Measurements from ENCODE around the gene ZNHIT1.
A peak's percentile ranks its signal among the peaks of the same experiment; 100 is the strongest.

Gene ZNHIT1

GRCh38 chr7:101236292-101236835, 18.4 kb downstream of the ZNHIT1 start:
- 93 to 96% methylated on average over 10 to 19 of the region's 21 CpGs for WGBS, 2 experiments (ENCODE audit: insufficient coverage in 2 of 2)
- H3K4me1 ChIP-seq (ENCODE audit: control insufficient read depth, insufficient read depth, low read length, poor library complexity, severe bottlenecking) = peaks cover 34% of the 10 kb centered on the region
- no peak overlapping the region for H3K4me3 ChIP-seq (ENCODE audit: extremely low read depth, insufficient read depth, low read length, poor library complexity, severe bottlenecking)

GRCh38 chr7:101237206-101238067, 19.5 kb downstream of the ZNHIT1 start, which contains the start of gene CLDN15:
Gene CLDN15 (minus strand): TSS chr7:101237802. CDS start chr7:101237581, 221 bp downstream.
- 90 to 94% methylated on average over 19 of the region's 31 CpGs for WGBS, 2 experiments (ENCODE audit: insufficient coverage in 2 of 2)
- Histone ChIP-seq H3K4me3 (ENCODE audit: extremely low read depth, insufficient read depth, low read length, poor library complexity, severe bottlenecking) (no peak within 1 kb of the TSS), H3K27ac (ENCODE audit: low read depth, low read length, severe bottlenecking) (peak within 1 kb of the TSS; percentile 30), H3K9me3 (ENCODE audit: control insufficient read depth, low read length) (no peaks in the 10 kb centered on the region), H3K36me3 (ENCODE audit: control insufficient read depth, insufficient read depth, low read length) (peaks cover 35% of the 10 kb centered on the region), H3K4me1 (ENCODE audit: control insufficient read depth, insufficient read depth, low read length, poor library complexity, severe bottlenecking) (peaks cover 25% of the 10 kb centered on the region)

More at GRCh38 chr7:101236292-101236835, 18.4 kb downstream of the ZNHIT1 start:
- Histone ChIP-seq H3K9me3 (ENCODE audit: control insufficient read depth, low read length) (no peaks in the 10 kb centered on the region), H3K27ac (ENCODE audit: low read depth, low read length, severe bottlenecking) (no peak overlapping the region), H3K36me3 (ENCODE audit: control insufficient read depth, insufficient read depth, low read length) (peaks cover 30% of the 10 kb centered on the region)

GRCh38 chr7:101238226-101239182, 20.5 kb downstream of the ZNHIT1 start:
- H3K9me3 ChIP-seq (ENCODE audit: control insufficient read depth, low read length) = no peaks in the 10 kb centered on the region

GRCh38 chr7:101239191-101239950, 21.4 kb downstream of the ZNHIT1 start:
- Histone ChIP-seq H3K27ac (ENCODE audit: low read depth, low read length, severe bottlenecking) (peak overlapping the region; percentile 66), H3K36me3 (ENCODE audit: control insufficient read depth, insufficient read depth, low read length) (peaks cover 44% of the 10 kb centered on the region), H3K4me1 (ENCODE audit: control insufficient read depth, insufficient read depth, low read length, poor library complexity, severe bottlenecking) (peaks cover 32% of the 10 kb centered on the region), H3K9me3 (ENCODE audit: control insufficient read depth, low read length) (no peaks in the 10 kb centered on the region), H3K4me3 (ENCODE audit: extremely low read depth, insufficient read depth, low read length, poor library complexity, severe bottlenecking) (no peak overlapping the region)
- whole genome bisulfite sequencing, 2 experiments (ENCODE audit: insufficient coverage in 2 of 2) = 88 to 94% methylated on average over 12 to 13 of the region's 27 CpGs

More at GRCh38 chr7:101238226-101239182, 20.5 kb downstream of the ZNHIT1 start:
- Histone ChIP-seq H3K4me3 (ENCODE audit: extremely low read depth, insufficient read depth, low read length, poor library complexity, severe bottlenecking) (no peak overlapping the region), H3K4me1 (ENCODE audit: control insufficient read depth, insufficient read depth, low read length, poor library complexity, severe bottlenecking) (peaks cover 29% of the 10 kb centered on the region), H3K36me3 (ENCODE audit: control insufficient read depth, insufficient read depth, low read length) (peaks cover 44% of the 10 kb centered on the region), H3K27ac (ENCODE audit: low read depth, low read length, severe bottlenecking) (peak overlapping the region; percentile 66)
- WGBS, 2 experiments (ENCODE audit: insufficient coverage in 2 of 2) = 85 to 91% methylated on average over 24 to 25 of the region's 28 CpGs

GRCh38 chr7:101239951-101240220, 21.9 kb downstream of the ZNHIT1 start:
- H3K36me3 ChIP-seq (ENCODE audit: control insufficient read depth, insufficient read depth, low read length) = peaks cover 44% of the 10 kb centered on the region
- no peaks in the 10 kb centered on the region for H3K9me3 ChIP-seq (ENCODE audit: control insufficient read depth, low read length)
- 92 to 98% methylated on average over 4 to 8 of the region's 9 CpGs for WGBS, 2 experiments (ENCODE audit: insufficient coverage in 2 of 2)
- H3K4me3 ChIP-seq (ENCODE audit: extremely low read depth, insufficient read depth, low read length, poor library complexity, severe bottlenecking) = no peak overlapping the region
- no peak overlapping the region for H3K27ac ChIP-seq (ENCODE audit: low read depth, low read length, severe bottlenecking)
- peaks cover 32% of the 10 kb centered on the region for H3K4me1 ChIP-seq (ENCODE audit: control insufficient read depth, insufficient read depth, low read length, poor library complexity, severe bottlenecking)

- Histone ChIP-seq H3K4me3 (ENCODE audit: extremely low read depth, insufficient read depth, low read length, poor library complexity, severe bottlenecking) (no peak overlapping the region), H3K36me3 (ENCODE audit: control insufficient read depth, insufficient read depth, low read length) (peaks cover 44% of the 10 kb centered on the region), H3K9me3 (ENCODE audit: control insufficient read depth, low read length) (no peaks in the 10 kb centered on the region), H3K4me1 (ENCODE audit: control insufficient read depth, insufficient read depth, low read length, poor library complexity, severe bottlenecking) (peaks cover 32% of the 10 kb centered on the region), H3K27ac (ENCODE audit: low read depth, low read length, severe bottlenecking) (no peak overlapping the region)
- 91 to 94% methylated on average over 16 to 31 of the region's 32 CpGs for WGBS, 2 experiments (ENCODE audit: insufficient coverage in 2 of 2)
Observed at GRCh38 chr7:101240226-101241014, 22.5 kb downstream of the ZNHIT1 start.

- Histone ChIP-seq H3K4me1 (ENCODE audit: control insufficient read depth, insufficient read depth, low read length, poor library complexity, severe bottlenecking) (peaks cover 32% of the 10 kb centered on the region), H3K36me3 (ENCODE audit: control insufficient read depth, insufficient read depth, low read length) (peaks cover 50% of the 10 kb centered on the region), H3K4me3 (ENCODE audit: extremely low read depth, insufficient read depth, low read length, poor library complexity, severe bottlenecking) (no peak overlapping the region), H3K27ac (ENCODE audit: low read depth, low read length, severe bottlenecking) (no peak overlapping the region), H3K9me3 (ENCODE audit: control insufficient read depth, low read length) (no peaks in the 10 kb centered on the region)
- 79 to 98% methylated on average over 10 of the region's 12 CpGs for WGBS, 2 experiments (ENCODE audit: insufficient coverage in 2 of 2)
Observed at GRCh38 chr7:101241015-101241363, 23.0 kb downstream of the ZNHIT1 start.

GRCh38 chr7:101241443-101242349, 23.7 kb downstream of the ZNHIT1 start:
- H3K4me3 ChIP-seq (ENCODE audit: extremely low read depth, insufficient read depth, low read length, poor library complexity, severe bottlenecking) = no peak overlapping the region
- H3K27ac ChIP-seq (ENCODE audit: low read depth, low read length, severe bottlenecking) = no peak overlapping the region
- H3K9me3 ChIP-seq (ENCODE audit: control insufficient read depth, low read length) = no peaks in the 10 kb centered on the region
- WGBS, 2 experiments (ENCODE audit: insufficient coverage in 2 of 2) = 88 to 99% methylated on average over 11 of the region's 16 CpGs
- H3K36me3 ChIP-seq (ENCODE audit: control insufficient read depth, insufficient read depth, low read length) = peaks cover 47% of the 10 kb centered on the region
- peaks cover 32% of the 10 kb centered on the region for H3K4me1 ChIP-seq (ENCODE audit: control insufficient read depth, insufficient read depth, low read length, poor library complexity, severe bottlenecking)
